Cardiac muscle cell (in vitro differentiated cells and primary cell): ENCODE results near the gene SPAM1. TPM values are rescaled to one million over a fixed set of nuclear protein-coding genes. Genes with fewer than 3 reads are reported as not detected.
A peak's percentile ranks its signal among the peaks of the same experiment; 100 is the strongest.

Source experiments
- DNase-seq, 2 donors: peaks; one replicate each; pipeline versions ENCODE4 v3.0.0 to v3.0.0-alpha.2; 2010 to 2017; ENCODE audit warnings: low read depth in 1 of 2, low spot score in 1 of 2
- H3K27ac ChIP-seq: fragments of 200-600 bp; sonication (generic); 2 replicates; pipeline ENCODE4 v1.5.1; 2016
- H3K27me3 ChIP-seq: fragments of 200-600 bp; sonication (generic); 2 replicates; pipeline ENCODE4 v1.6.0; 2016; ENCODE audit warnings: control low read depth
- H3K36me3 ChIP-seq: fragments of 200-600 bp; sonication (generic); 2 replicates; pipeline ENCODE4 v1.5.1; 2016; ENCODE audit warnings: control low read depth
- H3K4me1 ChIP-seq: fragments of 200-600 bp; sonication (generic); 2 replicates; pipeline ENCODE4 v1.8.1; 2017; ENCODE audit warnings: low read depth, mild to moderate bottlenecking, mixed run types
- H3K4me3 ChIP-seq: fragments of 200-600 bp; sonication (generic); 2 replicates; pipeline ENCODE4 v1.5.1; 2016; ENCODE audit warnings: mild to moderate bottlenecking
- H3K9me3 ChIP-seq: fragments of 200-600 bp; sonication (generic); 2 replicates; pipeline ENCODE4 v1.5.1; 2017; ENCODE audit warnings: low read depth, mild to moderate bottlenecking, control low read depth
- CTCF ChIP-seq: IDR thresholded peaks from 2 replicates; pipeline ENCODE4 v1.5.1; 2012; ENCODE audit warnings: low read depth, mild to moderate bottlenecking, low read length
- polyA plus RNA-seq: library from polyadenylated mRNA; unstranded; fragments of >200 nt; fragmentation: Nextera tagmentation; extraction: Ambion mirVana; gene quantifications from 2 replicates; pipeline ENCODE4 v1.2.1, GENCODE V29; 2016
- total RNA-seq: library from RNA; depleted of rRNA; stranded (reverse); fragments of >200 nt; gene quantifications from 2 replicates; pipeline ENCODE4 v1.2.3, GENCODE V29; 2016

Gene SPAM1
- total and polyA plus RNA-seq, 2 experiments from 2014 or later: not detected

- no peaks in the 10 kb centered on the region for H3K4me1 ChIP-seq
- H3K36me3 ChIP-seq: no peaks in the 10 kb centered on the region
- TF ChIP-seq CTCF: no peak
- H3K27ac ChIP-seq: no peak overlapping the region
- no peak for DNase-seq
- no peaks in the 10 kb centered on the region for H3K9me3 ChIP-seq
- H3K27me3 ChIP-seq: no peaks in the 10 kb centered on the region
- H3K4me3 ChIP-seq: no peak overlapping the region
These were observed 49.4 kb downstream of the SPAM1 start for GRCh38 chr7:123974326-123974908.

GRCh38 chr7:123975084-123975483 is 50.0 kb downstream of the SPAM1 start:
- no peak for DNase-seq
- H3K9me3 ChIP-seq: no peaks in the 10 kb centered on the region
- TF ChIP-seq CTCF: no peak

GRCh38 chr7:123977081-123977480 is 52.0 kb downstream of the SPAM1 start:
- Histone ChIP-seq H3K27me3 (no peaks in the 10 kb centered on the region), H3K36me3 (no peaks in the 10 kb centered on the region), H3K4me3 (no peak overlapping the region), H3K4me1 (no peaks in the 10 kb centered on the region), H3K27ac (no peak overlapping the region), H3K9me3 (no peaks in the 10 kb centered on the region)
- TF ChIP-seq CTCF: no peak
- DNase-seq: no peak

More at GRCh38 chr7:123975084-123975483, 50.0 kb downstream of the SPAM1 start:
- no peak overlapping the region for H3K27ac ChIP-seq
- H3K4me1 ChIP-seq: no peaks in the 10 kb centered on the region
- H3K36me3 ChIP-seq: no peaks in the 10 kb centered on the region
- no peak overlapping the region for H3K4me3 ChIP-seq
- no peaks in the 10 kb centered on the region for H3K27me3 ChIP-seq

GRCh38 chr7:123979876-123980275 is 54.8 kb downstream of the SPAM1 start:
- Histone ChIP-seq H3K4me3 (no peak overlapping the region), H3K36me3 (no peaks in the 10 kb centered on the region), H3K27me3 (no peaks in the 10 kb centered on the region), H3K4me1 (no peaks in the 10 kb centered on the region), H3K9me3 (no peaks in the 10 kb centered on the region), H3K27ac (no peak overlapping the region)
- TF ChIP-seq CTCF: no peak
- DNase-seq: peak in 1 of 2 donors; percentile 85

GRCh38 chr7:123987445-123987844 is 62.4 kb downstream of the SPAM1 start:
- H3K9me3 ChIP-seq: no peaks in the 10 kb centered on the region
- peak in 1 of 2 donors; percentile 15 for DNase-seq
- H3K36me3 ChIP-seq: no peaks in the 10 kb centered on the region
- no peaks in the 10 kb centered on the region for H3K27me3 ChIP-seq
- peaks cover 12% of the 10 kb centered on the region for H3K4me1 ChIP-seq
- peak overlapping the region; percentile 76 for H3K27ac ChIP-seq
- no peak overlapping the region for H3K4me3 ChIP-seq
- TF ChIP-seq CTCF: no peak
